Erythroblast (primary cell): Measurements from ENCODE around the gene TMTC3.
A peak's percentile ranks its signal among the peaks of the same experiment; 100 is the strongest.

ENCODE experiments used
- DNase-seq, 2 experiments: peaks; one replicate each; lab custom pipeline; 2025; lab: John Stamatoyannopoulos, UW
- GATA1 ChIP-seq: IDR thresholded peaks from 2 replicates; pipeline ENCODE4 v1.6.1; 2011; ENCODE audit warnings: low read depth, mild to moderate bottlenecking, control low read depth, low read length, moderate library complexity
- POLR2A ChIP-seq: IDR thresholded peaks from 2 replicates; pipeline ENCODE4 v1.6.1; 2011; ENCODE audit warnings: mild to moderate bottlenecking, low read length

Gene TMTC3

GRCh38 chr12:88227263-88227662, 85.2 kb downstream of the TMTC3 start:
- DNase-seq, result no peak
- TF ChIP-seq POLR2A (no peak), GATA1 (no peak)

GRCh38 chr12:88227871-88228270, 85.8 kb downstream of the TMTC3 start:
- DNase-seq, result no peak
- no peak for TF ChIP-seq GATA1
- TF ChIP-seq POLR2A, result no peak

GRCh38 chr12:88228720-88229119, 86.6 kb downstream of the TMTC3 start:
- no peak for DNase-seq
- TF ChIP-seq POLR2A, result no peak
- TF ChIP-seq GATA1, result no peak

- no peak for TF ChIP-seq POLR2A
- TF ChIP-seq GATA1, result no peak
- DNase-seq, result no peak
Observed at GRCh38 chr12:88230271-88230670, 88.2 kb downstream of the TMTC3 start.

GRCh38 chr12:88235183-88235833, 93.2 kb downstream of the TMTC3 start:
- DNase-seq, result no peak
- TF ChIP-seq POLR2A (no peak), GATA1 (no peak)

- DNase-seq, result no peak
Observed at GRCh38 chr12:88237954-88238353, 95.8 kb downstream of the TMTC3 start.

GRCh38 chr12:88238406-88238805, 96.3 kb downstream of the TMTC3 start:
- DNase-seq, result no peak
- no peak for TF ChIP-seq POLR2A
- no peak for TF ChIP-seq GATA1

More at GRCh38 chr12:88237954-88238353, 95.8 kb downstream of the TMTC3 start:
- no peak for TF ChIP-seq GATA1
- TF ChIP-seq POLR2A, result no peak

- peak in 1 of 2 experiments; percentile 14 for DNase-seq
- no peak for TF ChIP-seq GATA1
- TF ChIP-seq POLR2A, result no peak
Observed at GRCh38 chr12:88241862-88242570, 99.9 kb downstream of the TMTC3 start.

GRCh38 chr12:88242571-88242925, 100.4 kb downstream of the TMTC3 start:
- DNase-seq, result no peak
- TF ChIP-seq POLR2A, result no peak
- no peak for TF ChIP-seq GATA1

GRCh38 chr12:88242939-88243338, 100.8 kb downstream of the TMTC3 start:
- no peak for DNase-seq
- TF ChIP-seq POLR2A (no peak), GATA1 (no peak)

GRCh38 chr12:88243982-88244381, 101.9 kb downstream of the TMTC3 start:
- DNase-seq, result no peak
- no peak for TF ChIP-seq GATA1
- no peak for TF ChIP-seq POLR2A

- no peak for DNase-seq
- TF ChIP-seq GATA1 (no peak), POLR2A (no peak)
Observed at GRCh38 chr12:88245905-88246304, 103.8 kb downstream of the TMTC3 start.

GRCh38 chr12:88247241-88247643, 105.1 kb downstream of the TMTC3 start:
- DNase-seq, result peak; percentile 40 to 47
- TF ChIP-seq GATA1 (no peak), POLR2A (no peak)

GRCh38 chr12:88248606-88249005, 106.5 kb downstream of the TMTC3 start:
- TF ChIP-seq POLR2A, result no peak
- TF ChIP-seq GATA1, result no peak
- DNase-seq, result no peak
